ENCODE measurements around the gene LINGO4. TPM values are rescaled to one million over a fixed set of nuclear protein-coding genes. Genes with fewer than 3 reads are reported as not detected.

The LINGO4 gene
- total and polyA plus RNA-seq, 2 of the 13 experiments (the other 11 are each of a cell fraction or from before 2014, with no cell fraction given) = 0.02 to 0.05 TPM

- BruUV-seq (replicated peaks) = no TSS peak
- H3K27ac ChIP-seq (ENCODE audit: extremely low read length, insufficient read depth, low read length) = peak overlapping the region; percentile 41
- H3K9ac ChIP-seq (ENCODE audit: insufficient read depth, low read depth, low read length) = 0 out of 2 replicates have a peak overlapping the region, but pooled peaks have one; percentile 1
- no peaks in the 10 kb centered on the region; a peak in 2 of 5 replicates for H3K27me3 ChIP-seq (ENCODE audit: control insufficient read depth in 1 of 2, insufficient read depth in 2 of 2, low read length in 2 of 2)
- POLR2A ChIA-PET = interaction anchor here (0.6 to 1.3 kb wide), 4 partner anchors 31 to 336 kb away, joined by 3 read pairs; partner anchors contain the start of gene SNX27
- CTCF ChIA-PET (ENCODE audit: low intra/inter-chr PET ratio, low total read pairs) = no interaction called here
- H4K20me1 ChIP-seq (ENCODE audit: insufficient read depth, low read length) = no peaks in the 10 kb centered on the region
- peak overlapping the region; percentile 38 for H3K4me2 ChIP-seq (ENCODE audit: low read depth, low read length)
- no peak for ATAC-seq
- no peaks in the 10 kb centered on the region for H3K79me2 ChIP-seq (ENCODE audit: insufficient read depth, low read length)
- WGBS (ENCODE audit: low lambda C conversion rate) = no CpG with 5 or more reads among the region's 3 CpGs
- H2AFZ ChIP-seq (ENCODE audit: low read length) = no peak overlapping the region
- intact Hi-C loops (cut with micrococcal nuclease; ENCODE audit: unreplicated experiment) = loop anchor here (5.0 to 10.0 kb wide), 4 partner anchors 42 to 389 kb away; partner anchors contain the start of genes MRPL9, TDRKH and TUFT1
- in situ Hi-C loops (cut with HindIII; ENCODE audit: extremely low pct_ligation_motif_present, low pct_unique_long_range_greater_than_20kb) = loop anchor here (10.0 kb wide), 2 partner anchors 119 to 239 kb away; partner anchors contain the start of gene CELF3
- peak; percentile 20 for DNase-seq (ENCODE audit: low spot score)
- no peaks in the 10 kb centered on the region for H3K36me3 ChIP-seq (replicated peaks in 1 of 2; ENCODE audit: control insufficient read depth in 1 of 2, insufficient read depth in 2 of 2, low read length in 2 of 2)
- no peak overlapping the region for H3K4me3 ChIP-seq (replicated peaks in 1 of 3; ENCODE audit: insufficient read depth in 1 of 3, low read depth in 2 of 3, low read length in 3 of 3)
- FAIRE-seq = peak; percentile 82
- H3K4me1 ChIP-seq (ENCODE audit: insufficient read depth, low read length) = peaks cover 79% of the 10 kb centered on the region
- no peaks in the 10 kb centered on the region for H3K9me3 ChIP-seq (ENCODE audit: low read length)
- TF ChIP-seq ZSCAN30 (CRISPR knock-in tag; IDR thresholded peaks at IDR 0.05) (no peak), ZNF775 (CRISPR knock-in tag; IDR thresholded peaks at IDR 0.05; ENCODE audit: borderline replicate concordance) (no peak), ZBTB37 (CRISPR knock-in tag; IDR thresholded peaks at IDR 0.05) (no peak), SALL1 (CRISPR knock-in tag; IDR thresholded peaks at IDR 0.05) (peak; percentile 61), HMGXB3 (CRISPR knock-in tag; IDR thresholded peaks at IDR 0.05; ENCODE audit: borderline replicate concordance) (no peak), KDM5B (CRISPR knock-in tag; IDR thresholded peaks at IDR 0.05; ENCODE audit: borderline replicate concordance) (no peak), HMGA1 (CRISPR knock-in tag; conservative IDR thresholded peaks at IDR 0.05) (no peak), AGO2 (optimal IDR thresholded peaks at IDR 0.05; ENCODE audit: low read depth, low read length) (no peak), HNRNPK (IDR thresholded peaks at IDR 0.05; ENCODE audit: low read depth, low read length, poor library complexity, severe bottlenecking) (no peak), CREB1 (IDR thresholded peaks at IDR 0.05) (no peak), CREB1 (CRISPR knock-in tag; IDR thresholded peaks at IDR 0.05) (no peak), ESRRA (CRISPR knock-in tag; IDR thresholded peaks at IDR 0.05; ENCODE audit: low read depth) (no peak), PRDM15 (CRISPR knock-in tag; IDR thresholded peaks at IDR 0.05) (no peak), ZNF816 (CRISPR knock-in tag; IDR thresholded peaks at IDR 0.05; ENCODE audit: borderline replicate concordance) (no peak)
Measured at GRCh38 chr1:151834239-151834638, 29.0 kb upstream of the LINGO4 start.

All from HepG2 (cell line).